GM18873 (cell line): ENCODE measurements around the gene PADI6.

Experiments used
- ATAC-seq: cut with Tn5 transposase; IDR thresholded peaks from one replicate; pipeline ENCODE4 v1.9.1; 2021; ENCODE audit warnings: mild to moderate bottlenecking, moderate library complexity, moderate number of reproducible peaks; ENCODE audit not compliant: unreplicated experiment, low FRiP score

The PADI6 gene

DNA sequence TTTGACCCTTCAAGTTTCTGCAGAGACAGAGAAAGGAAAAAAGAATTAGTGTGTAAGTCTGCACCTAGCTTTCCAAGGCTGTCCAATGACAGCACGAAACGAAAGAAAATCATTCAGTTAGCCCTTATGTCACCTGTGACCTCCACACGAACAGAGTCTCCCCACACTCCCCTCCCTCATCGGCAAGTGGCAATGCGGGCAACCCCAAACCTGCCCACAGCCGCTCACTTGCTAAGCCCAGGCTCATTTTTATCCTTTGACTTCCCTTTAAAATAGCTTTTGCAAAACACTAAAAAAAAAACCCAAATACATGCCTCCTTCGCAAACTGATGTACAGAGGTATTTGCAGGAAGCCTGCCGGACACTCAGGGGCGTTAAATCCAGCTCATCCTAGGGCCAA is 57.2 kb downstream of the PADI6 start:
- ATAC-seq = no peak

GRCh38 chr1:17432412-17432811 is 60.4 kb downstream of the PADI6 start:
- no peak for ATAC-seq

DNA sequence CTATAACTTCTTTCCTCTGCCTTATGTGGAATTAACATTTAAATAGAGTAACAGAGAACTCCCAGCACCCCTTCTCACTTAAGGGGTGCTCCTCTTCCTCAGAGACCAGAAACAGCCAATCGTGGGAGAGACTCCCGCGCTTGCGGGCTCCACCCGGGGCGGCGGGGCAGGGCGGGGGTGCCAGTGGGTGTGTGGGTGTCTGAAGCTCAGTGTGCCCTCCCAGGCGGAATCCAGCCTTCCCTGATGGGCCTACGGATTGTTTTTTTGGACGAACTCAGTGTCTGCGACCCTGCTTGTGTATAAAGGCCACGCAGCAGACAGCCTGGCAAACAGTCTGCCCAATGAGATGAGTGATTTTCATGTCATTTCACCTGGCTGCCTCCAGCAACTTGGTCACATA is 61.3 kb downstream of the PADI6 start:
- no peak for ATAC-seq

- ATAC-seq = no peak
These were observed 62.0 kb downstream of the PADI6 start for GRCh38 chr1:17434016-17434415.

DNA sequence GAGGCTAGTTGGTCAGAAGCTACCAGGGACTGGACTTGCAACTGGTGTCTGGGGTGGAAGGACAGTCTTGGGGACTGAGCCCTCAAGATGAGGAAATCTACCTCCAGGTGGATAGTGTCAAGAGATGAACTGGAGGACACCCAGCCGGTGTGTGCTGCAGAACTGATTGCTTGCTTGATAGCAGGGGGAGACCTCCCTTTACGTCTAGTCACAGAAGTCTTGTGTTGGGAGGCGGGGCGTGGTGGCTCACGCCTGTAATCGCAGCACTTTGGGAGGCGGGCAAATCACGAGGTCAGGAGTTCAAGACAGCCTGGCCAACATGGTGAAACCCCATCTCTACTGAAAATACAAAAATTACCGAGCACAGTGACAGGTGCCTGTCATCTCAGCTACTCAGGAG is 62.6 kb downstream of the PADI6 start:
- no peak for ATAC-seq

DNA sequence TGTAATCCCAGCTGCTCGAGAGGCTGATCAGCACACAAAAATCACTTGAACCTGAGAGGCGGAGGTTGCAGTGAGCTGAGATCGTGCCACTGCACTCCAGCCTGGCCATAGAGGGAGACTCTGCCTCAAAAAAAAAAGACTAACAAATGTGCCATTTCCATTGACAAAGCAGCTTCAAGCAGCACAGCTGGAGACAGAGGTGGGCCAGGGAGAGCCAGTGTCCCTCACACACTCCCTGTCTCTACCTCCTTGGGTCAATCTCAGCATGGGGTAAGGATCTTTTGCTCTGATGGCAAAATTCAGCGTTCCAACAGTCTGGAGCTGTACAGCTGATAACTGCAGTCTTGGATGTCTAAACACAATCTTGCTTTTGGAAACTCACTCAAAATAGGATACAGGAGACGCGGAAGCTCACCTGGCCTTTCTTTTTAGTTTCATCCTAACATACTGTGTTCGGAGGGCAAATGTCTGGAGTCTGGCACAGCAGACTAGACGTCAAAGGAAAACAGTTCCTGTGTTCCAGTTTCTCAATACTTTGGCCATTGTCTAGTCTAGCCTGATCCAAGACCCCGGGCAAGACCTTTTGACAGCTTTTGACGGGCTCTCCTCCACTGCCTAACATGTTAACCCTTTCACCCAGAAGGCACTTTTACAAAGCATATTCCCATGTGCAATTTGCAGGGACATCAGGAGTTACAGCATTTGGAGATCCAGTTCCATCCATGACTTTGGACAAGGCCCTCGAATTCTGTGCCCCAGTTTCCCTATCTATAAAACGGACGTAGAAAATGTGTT is 64.6 kb downstream of the PADI6 start:
- no peak for ATAC-seq

GRCh38 chr1:17437260-17437579 is 65.2 kb downstream of the PADI6 start:
- ATAC-seq = no peak

DNA sequence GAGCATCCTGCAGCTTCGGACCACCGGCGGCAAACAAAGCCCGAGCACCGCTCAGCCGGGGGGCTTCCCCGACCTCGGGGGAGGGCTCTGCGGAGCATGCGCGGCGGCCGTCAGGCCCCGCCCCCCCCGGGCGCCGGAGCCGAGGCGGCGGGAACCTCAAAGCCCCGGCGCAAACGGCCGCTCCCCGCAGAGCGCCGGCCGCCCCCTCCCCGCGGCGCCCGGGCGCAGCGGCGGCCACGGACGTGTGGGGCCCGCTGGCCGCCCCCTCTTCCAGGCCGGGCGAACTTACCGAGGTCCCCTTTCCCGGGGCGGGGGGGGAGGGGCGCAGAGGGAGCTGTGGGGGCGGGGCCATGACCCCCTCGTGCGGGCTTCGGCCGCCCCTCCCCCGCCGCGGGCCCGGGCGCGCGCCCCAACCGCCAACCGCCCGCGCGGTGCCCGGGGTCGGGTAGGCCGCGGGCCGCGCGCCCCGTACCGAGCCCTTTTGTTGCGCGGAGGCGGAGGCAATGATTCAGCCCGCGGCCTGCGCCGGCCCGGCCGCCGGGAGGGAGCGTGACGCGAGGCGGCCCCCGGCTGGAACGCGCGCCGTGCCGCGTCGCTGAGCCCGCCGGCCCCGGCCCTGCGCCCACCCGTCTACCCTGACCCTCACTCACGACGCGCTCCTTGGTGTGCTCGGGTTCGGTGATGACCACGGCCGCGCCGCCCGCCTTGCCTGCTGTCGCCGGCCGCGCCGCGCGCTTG is 65.8 kb downstream of the PADI6 start:
- ATAC-seq = no peak

GRCh38 chr1:17438318-17439249 is 66.6 kb downstream of the PADI6 start:
- no peak for ATAC-seq

DNA sequence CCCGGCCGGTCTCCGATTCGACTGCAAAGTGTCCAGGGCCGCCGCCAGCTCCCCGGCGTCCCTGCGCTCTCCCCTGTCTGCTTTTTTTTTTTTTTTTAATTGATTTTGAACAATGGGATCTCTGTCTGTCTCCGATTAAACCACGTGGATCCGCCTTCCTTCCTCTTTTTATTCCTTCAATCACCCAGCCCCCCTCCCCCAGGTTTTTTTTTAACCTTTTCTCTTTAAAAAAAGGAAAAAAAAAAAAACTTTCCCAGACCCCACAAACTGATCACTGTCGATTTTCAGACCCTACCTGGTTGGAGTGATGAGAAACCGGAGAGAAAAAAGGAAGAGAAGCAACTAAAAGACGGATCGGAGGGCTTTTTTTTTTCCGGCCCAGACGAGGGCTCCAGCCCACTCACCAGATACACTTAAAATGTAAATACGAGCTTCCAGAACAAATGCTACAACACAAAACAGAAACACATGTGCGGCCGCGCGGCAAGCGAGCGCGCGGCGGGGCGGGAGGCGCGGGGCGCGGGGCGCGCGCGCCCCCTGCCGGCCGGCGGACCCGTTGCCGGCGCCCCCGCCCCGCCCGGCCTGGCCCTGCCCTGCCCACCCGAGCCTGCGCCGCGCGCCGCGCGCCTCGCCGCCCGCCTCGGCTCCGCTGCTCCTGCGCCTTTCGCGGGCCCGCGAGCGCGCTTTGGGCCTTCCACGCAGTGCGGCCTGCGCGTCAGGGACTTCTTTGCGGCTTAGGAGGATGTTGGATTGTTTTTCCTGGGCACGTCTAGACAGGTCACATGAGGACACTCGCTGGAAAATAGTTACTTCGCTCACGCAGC is 67.5 kb downstream of the PADI6 start, which contains the start of gene RCC2:
TSS of gene RCC2 (minus strand) at position 428 of the 824 bp plus-strand sequence. CDS start 1,163 bp downstream, outside the sequence.
- ATAC-seq = peak; percentile 34

- no peak for ATAC-seq
These were observed 68.3 kb downstream of the PADI6 start for GRCh38 chr1:17440074-17440826.

DNA sequence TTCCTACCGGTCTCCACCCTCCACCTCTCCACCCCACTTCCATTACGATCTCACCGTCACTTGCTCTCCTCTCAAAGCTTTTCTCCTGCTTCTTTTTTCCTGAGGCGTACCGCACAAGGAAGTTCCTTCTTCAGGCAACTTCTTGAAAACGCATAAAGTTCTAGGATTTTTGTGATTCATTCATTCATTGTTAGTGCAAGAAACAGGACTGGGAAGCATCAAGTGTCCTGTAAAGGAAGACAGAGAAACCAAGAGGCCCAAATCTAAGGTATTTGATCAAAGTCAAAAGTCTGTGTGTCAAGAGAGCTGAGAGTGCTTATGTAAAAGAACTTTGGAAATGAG is 68.8 kb downstream of the PADI6 start:
- no peak for ATAC-seq

GRCh38 chr1:17441265-17441992 is 69.4 kb downstream of the PADI6 start:
- no peak for ATAC-seq

GRCh38 chr1:17441993-17442357 is 70.0 kb downstream of the PADI6 start:
- no peak for ATAC-seq

DNA sequence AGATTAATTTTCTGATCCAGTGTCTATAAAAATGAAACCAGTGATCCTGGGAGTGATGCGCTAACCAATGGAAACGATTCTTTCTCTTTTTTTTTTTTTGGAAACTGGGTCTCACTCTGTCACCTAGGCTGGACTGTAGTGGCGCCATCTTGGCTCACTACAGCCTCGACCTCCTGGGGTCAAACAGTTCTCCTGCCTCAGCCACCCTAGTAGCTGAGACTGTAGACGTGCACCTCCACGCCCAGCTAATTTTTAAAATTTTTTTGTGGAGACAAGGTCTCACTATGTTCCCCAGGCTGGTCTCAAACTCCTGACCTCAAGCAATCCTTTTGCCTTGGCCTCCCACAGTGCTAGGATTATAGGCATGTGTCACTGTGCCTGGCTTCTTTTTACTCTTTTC is 70.8 kb downstream of the PADI6 start:
- ATAC-seq = no peak

GRCh38 chr1:17447501-17447992 is 75.6 kb downstream of the PADI6 start:
- no peak for ATAC-seq
